A673 (cell line): ENCODE measurements around the gene CNEP1R1. TPM values are rescaled to one million over a fixed set of nuclear protein-coding genes. Genes with fewer than 3 reads are reported as not detected.

Source experiments
- BruUV-seq: library from RNA; stranded (reverse); fragments of 400-500 nt; replicated peaks from 2 replicates; lab custom pipeline; 2021; lab: Mats Ljungman, UMichigan
- CTCF ChIA-PET: fragments of 300-600 bp; sonication (Branson Sonifier 250); formaldehyde crosslinking; loops from one replicate; lab custom pipeline; 2022; ENCODE audit warnings: antibody characterized with exemption; lab: Charles Lee
- POLR2A ChIA-PET: fragments of 300-600 bp; sonication (Branson Sonifier 250); formaldehyde crosslinking; loops from one replicate; lab custom pipeline; 2022; ENCODE audit warnings: antibody characterized with exemption; ENCODE audit not compliant: low non-redundant PET; lab: Charles Lee
- DNase-seq: peaks from one replicate; pipeline ENCODE4 v3.0.0-alpha.2; 2015; ENCODE audit warnings: low spot score
- H3K27ac ChIP-seq: fragments of 200-600 bp; sonication (generic); 2 replicates; pipeline ENCODE4 v1.5.1; 2016; ENCODE audit warnings: mixed run types, low read depth, mild to moderate bottlenecking, mixed read lengths, antibody characterized with exemption, low read length; ENCODE audit not compliant: poor library complexity, severe bottlenecking
- H3K27me3 ChIP-seq: fragments of 200-600 bp; sonication (generic); replicated peaks from 2 replicates; pipeline ENCODE4 v1.6.1; 2017; ENCODE audit warnings: mixed run types, low read depth, mild to moderate bottlenecking, mixed read lengths, antibody characterized with exemption, low read length; ENCODE audit not compliant: insufficient read depth, poor library complexity
- H3K36me3 ChIP-seq: fragments of 200-600 bp; sonication (generic); 2 replicates; pipeline ENCODE4 v1.6.1; 2016; ENCODE audit warnings: mixed run types, mild to moderate bottlenecking, mixed read lengths, antibody characterized with exemption, low read length; ENCODE audit not compliant: insufficient read depth, poor library complexity, severe bottlenecking
- H3K4me1 ChIP-seq: fragments of 200-600 bp; sonication (generic); 2 replicates; pipeline ENCODE4 v1.6.1; 2017; ENCODE audit warnings: mixed run types, mild to moderate bottlenecking, mixed read lengths, antibody characterized with exemption, low read length; ENCODE audit not compliant: insufficient read depth, poor library complexity, severe bottlenecking
- H3K4me3 ChIP-seq: fragments of 200-600 bp; sonication (generic); 2 replicates; pipeline ENCODE4 v1.5.1; 2016; ENCODE audit warnings: low read depth, mixed run types, mild to moderate bottlenecking, mixed read lengths, low read length; ENCODE audit not compliant: poor library complexity, severe bottlenecking
- H3K9me3 ChIP-seq: fragments of 200-600 bp; sonication (generic); 2 replicates; pipeline ENCODE4 v1.6.1; 2016; ENCODE audit warnings: mixed run types, low read depth, mild to moderate bottlenecking, mixed read lengths, antibody characterized with exemption, low read length; ENCODE audit not compliant: poor library complexity, severe bottlenecking
- CTCF ChIP-seq: fragments of 300-800, 200-600 bp; sonication (generic); conservative IDR thresholded peaks from 2 replicates; pipeline ENCODE4 v1.5.1; 2017; ENCODE audit warnings: low read depth, mild to moderate bottlenecking, antibody characterized with exemption, low read length, moderate library complexity, mixed read lengths
- EZH2 ChIP-seq: fragments of 200-600 bp; sonication (generic); IDR thresholded peaks from 2 replicates; pipeline ENCODE4 v1.6.1; 2017; ENCODE audit warnings: borderline replicate concordance, low read depth, mild to moderate bottlenecking, mixed read lengths, antibody characterized with exemption, low read length; ENCODE audit not compliant: poor library complexity, severe bottlenecking
- intact Hi-C: fragments of 100-400 bp; cut with micrococcal nuclease; formaldehyde crosslinking; loops from one replicate; pipeline ENCODE4 v1.10.0; 2022; ENCODE audit not compliant: unreplicated experiment
- total RNA-seq: library from RNA; stranded (reverse); gene quantifications from 2 replicates; pipeline ENCODE4 v1.2.3, GENCODE V29; 2021

Gene CNEP1R1
- total RNA-seq, 1 experiment from 2014 or later: 23.5 TPM

- Histone ChIP-seq H3K27me3 (no peaks in the 10 kb centered on the region), H3K27ac (no peak overlapping the region), H3K9me3 (no peaks in the 10 kb centered on the region), H3K4me3 (no peak overlapping the region), H3K36me3 (peaks cover 34% of the 10 kb centered on the region), H3K4me1 (peaks cover 40% of the 10 kb centered on the region)
- no TSS peak for BruUV-seq
- TF ChIP-seq EZH2 (no peak), CTCF (no peak)
- no peak for DNase-seq
- intact Hi-C loops: no loop called here
- CTCF ChIA-PET: no interaction called here
- POLR2A ChIA-PET: no interaction called here
These were observed 10.5 kb downstream of the CNEP1R1 start for GRCh38 chr16:50035468-50035992.

- TSS peak; percentile 27 for BruUV-seq
- Histone ChIP-seq H3K27ac (no peak overlapping the region), H3K9me3 (no peaks in the 10 kb centered on the region), H3K4me1 (peaks cover 31% of the 10 kb centered on the region), H3K27me3 (no peaks in the 10 kb centered on the region), H3K4me3 (no peak overlapping the region), H3K36me3 (peaks cover 34% of the 10 kb centered on the region)
- ChIA-PET POLR2A (no interaction called here), CTCF (no interaction called here)
- intact Hi-C loops: no loop called here
- no peak for DNase-seq
- no peak for TF ChIP-seq CTCF
These were observed 11.4 kb downstream of the CNEP1R1 start for GRCh38 chr16:50036426-50036825.

- intact Hi-C loops: no loop called here
- H3K36me3 ChIP-seq: peaks cover 34% of the 10 kb centered on the region
- ChIA-PET CTCF (no interaction called here), POLR2A (interaction anchor here (0.6 kb wide), 1 partner anchor 337 kb away, joined by 22 read pairs; no protein-coding TSS in a partner anchor)
- DNase-seq: peak; percentile 55
- H3K27me3 ChIP-seq: no peaks in the 10 kb centered on the region
- TF ChIP-seq CTCF: no peak
- no peak for TF ChIP-seq EZH2
- BruUV-seq: no TSS peak
- no peak overlapping the region for H3K4me3 ChIP-seq
- no peaks in the 10 kb centered on the region for H3K9me3 ChIP-seq
- H3K27ac ChIP-seq: peak overlapping the region; percentile 4
- peaks cover 21% of the 10 kb centered on the region for H3K4me1 ChIP-seq
These were observed 12.7 kb downstream of the CNEP1R1 start for GRCh38 chr16:50037662-50038220.
